GM23338 (cell line): ENCODE measurements around the gene LIG4.

Experiments
- CREB1 ChIP-seq: fragments of 250-450 bp; sonication (Bioruptor Pico); IDR thresholded peaks from 2 replicates; pipeline ENCODE4 v1.5.0; 2020; ENCODE audit warnings: low read depth, mild to moderate bottlenecking, moderate library complexity
- EZH2 ChIP-seq: fragments of 200-600 bp; sonication (generic); IDR thresholded peaks from one replicate; pipeline ENCODE4 v1.8.0; 2017; ENCODE audit warnings: antibody characterized with exemption, mild to moderate bottlenecking, low read depth; ENCODE audit not compliant: unreplicated experiment
- EZH2phosphoT487 ChIP-seq: fragments of 200-600 bp; sonication (generic); IDR thresholded peaks from one replicate; pipeline ENCODE4 v1.8.1; 2018; ENCODE audit warnings: antibody characterized with exemption; ENCODE audit not compliant: unreplicated experiment
- JUNB ChIP-seq: IDR thresholded peaks from one replicate; pipeline ENCODE4 v1.6.1; 2016; ENCODE audit warnings: antibody characterized with exemption; ENCODE audit not compliant: unreplicated experiment
- POLR2AphosphoS5 ChIP-seq: IDR thresholded peaks from 2 replicates; pipeline ENCODE4 v1.6.1; 2016; ENCODE audit warnings: antibody characterized with exemption, low read depth
- ZNF331 ChIP-seq: fragments of 250-450 bp; sonication (Bioruptor Pico); IDR thresholded peaks from 2 replicates; pipeline ENCODE4 v1.5.0; 2020; ENCODE audit warnings: low read depth, mild to moderate bottlenecking, moderate library complexity
- TF ChIP-seq, protein P1 (sequence below), 2 experiments: fragments of 200-600 bp in 1 of 2; sonication (generic) in 1 of 2; conservative IDR thresholded peaks; 2 replicates each; pipeline versions ENCODE4 v1.5.1 to v1.6.1; 2016 to 2017; ENCODE audit warnings: antibody characterized with exemption in 2 of 2, low read depth in 2 of 2, mild to moderate bottlenecking in 2 of 2, moderate library complexity in 1 of 2
- TF ChIP-seq, protein P2 (sequence below): IDR thresholded peaks from one replicate; pipeline ENCODE4 v1.6.1; 2018; ENCODE audit warnings: antibody characterized with exemption; ENCODE audit not compliant: unreplicated experiment

DNA sequence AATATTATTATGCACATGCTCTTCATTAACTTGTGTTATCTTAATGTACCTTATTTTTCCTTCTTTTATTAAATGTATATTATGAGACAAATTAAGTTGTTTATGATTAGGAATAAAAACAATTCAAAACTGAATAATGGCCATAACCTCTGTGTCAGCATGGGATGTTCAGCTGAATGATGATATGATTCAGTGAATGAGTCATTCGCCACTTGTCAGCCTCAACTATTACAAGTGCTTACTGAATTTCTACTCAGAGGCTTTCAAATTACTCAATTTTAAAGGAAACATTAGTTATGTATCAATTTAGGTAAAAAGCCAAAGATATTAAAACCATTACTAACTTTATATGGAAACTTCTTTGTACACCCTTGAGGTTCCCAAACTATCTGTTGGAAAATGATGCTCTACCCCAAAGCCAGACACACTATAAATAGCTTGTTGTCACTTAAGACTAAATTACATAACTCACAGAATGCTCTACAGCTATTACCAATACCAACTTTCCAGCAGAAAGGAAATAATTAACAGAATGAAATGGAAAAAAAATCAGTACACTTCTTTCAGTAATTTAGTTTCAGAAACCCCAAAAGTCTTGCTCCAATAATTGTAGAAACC is 14.4 kb downstream of the LIG4 start:
- TF ChIP-seq, protein P1, sequence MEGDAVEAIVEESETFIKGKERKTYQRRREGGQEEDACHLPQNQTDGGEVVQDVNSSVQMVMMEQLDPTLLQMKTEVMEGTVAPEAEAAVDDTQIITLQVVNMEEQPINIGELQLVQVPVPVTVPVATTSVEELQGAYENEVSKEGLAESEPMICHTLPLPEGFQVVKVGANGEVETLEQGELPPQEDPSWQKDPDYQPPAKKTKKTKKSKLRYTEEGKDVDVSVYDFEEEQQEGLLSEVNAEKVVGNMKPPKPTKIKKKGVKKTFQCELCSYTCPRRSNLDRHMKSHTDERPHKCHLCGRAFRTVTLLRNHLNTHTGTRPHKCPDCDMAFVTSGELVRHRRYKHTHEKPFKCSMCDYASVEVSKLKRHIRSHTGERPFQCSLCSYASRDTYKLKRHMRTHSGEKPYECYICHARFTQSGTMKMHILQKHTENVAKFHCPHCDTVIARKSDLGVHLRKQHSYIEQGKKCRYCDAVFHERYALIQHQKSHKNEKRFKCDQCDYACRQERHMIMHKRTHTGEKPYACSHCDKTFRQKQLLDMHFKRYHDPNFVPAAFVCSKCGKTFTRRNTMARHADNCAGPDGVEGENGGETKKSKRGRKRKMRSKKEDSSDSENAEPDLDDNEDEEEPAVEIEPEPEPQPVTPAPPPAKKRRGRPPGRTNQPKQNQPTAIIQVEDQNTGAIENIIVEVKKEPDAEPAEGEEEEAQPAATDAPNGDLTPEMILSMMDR (conservative IDR thresholded peaks at IDR 0.05; ENCODE audit: low read depth in 2 of 2), result no peak
- TF ChIP-seq CREB1 (CRISPR knock-in tag), result no peak
- TF ChIP-seq EZH2, result no peak
- TF ChIP-seq POLR2AphosphoS5, result no peak
- TF ChIP-seq, protein P2, sequence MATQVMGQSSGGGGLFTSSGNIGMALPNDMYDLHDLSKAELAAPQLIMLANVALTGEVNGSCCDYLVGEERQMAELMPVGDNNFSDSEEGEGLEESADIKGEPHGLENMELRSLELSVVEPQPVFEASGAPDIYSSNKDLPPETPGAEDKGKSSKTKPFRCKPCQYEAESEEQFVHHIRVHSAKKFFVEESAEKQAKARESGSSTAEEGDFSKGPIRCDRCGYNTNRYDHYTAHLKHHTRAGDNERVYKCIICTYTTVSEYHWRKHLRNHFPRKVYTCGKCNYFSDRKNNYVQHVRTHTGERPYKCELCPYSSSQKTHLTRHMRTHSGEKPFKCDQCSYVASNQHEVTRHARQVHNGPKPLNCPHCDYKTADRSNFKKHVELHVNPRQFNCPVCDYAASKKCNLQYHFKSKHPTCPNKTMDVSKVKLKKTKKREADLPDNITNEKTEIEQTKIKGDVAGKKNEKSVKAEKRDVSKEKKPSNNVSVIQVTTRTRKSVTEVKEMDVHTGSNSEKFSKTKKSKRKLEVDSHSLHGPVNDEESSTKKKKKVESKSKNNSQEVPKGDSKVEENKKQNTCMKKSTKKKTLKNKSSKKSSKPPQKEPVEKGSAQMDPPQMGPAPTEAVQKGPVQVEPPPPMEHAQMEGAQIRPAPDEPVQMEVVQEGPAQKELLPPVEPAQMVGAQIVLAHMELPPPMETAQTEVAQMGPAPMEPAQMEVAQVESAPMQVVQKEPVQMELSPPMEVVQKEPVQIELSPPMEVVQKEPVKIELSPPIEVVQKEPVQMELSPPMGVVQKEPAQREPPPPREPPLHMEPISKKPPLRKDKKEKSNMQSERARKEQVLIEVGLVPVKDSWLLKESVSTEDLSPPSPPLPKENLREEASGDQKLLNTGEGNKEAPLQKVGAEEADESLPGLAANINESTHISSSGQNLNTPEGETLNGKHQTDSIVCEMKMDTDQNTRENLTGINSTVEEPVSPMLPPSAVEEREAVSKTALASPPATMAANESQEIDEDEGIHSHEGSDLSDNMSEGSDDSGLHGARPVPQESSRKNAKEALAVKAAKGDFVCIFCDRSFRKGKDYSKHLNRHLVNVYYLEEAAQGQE, result no peak
- TF ChIP-seq EZH2phosphoT487, result no peak
- no peak for TF ChIP-seq JUNB
- no peak for TF ChIP-seq ZNF331 (CRISPR knock-in tag)
